IPS DF 4.7 (cell line): Measurements from ENCODE around the gene PSMB3.

Source experiments
- DNase-seq: peaks from one replicate; pipeline ENCODE4 v3.0.0-alpha.2; 2013; ENCODE audit warnings: low spot score; ENCODE audit errors: extremely low read depth

Gene PSMB3

DNA sequence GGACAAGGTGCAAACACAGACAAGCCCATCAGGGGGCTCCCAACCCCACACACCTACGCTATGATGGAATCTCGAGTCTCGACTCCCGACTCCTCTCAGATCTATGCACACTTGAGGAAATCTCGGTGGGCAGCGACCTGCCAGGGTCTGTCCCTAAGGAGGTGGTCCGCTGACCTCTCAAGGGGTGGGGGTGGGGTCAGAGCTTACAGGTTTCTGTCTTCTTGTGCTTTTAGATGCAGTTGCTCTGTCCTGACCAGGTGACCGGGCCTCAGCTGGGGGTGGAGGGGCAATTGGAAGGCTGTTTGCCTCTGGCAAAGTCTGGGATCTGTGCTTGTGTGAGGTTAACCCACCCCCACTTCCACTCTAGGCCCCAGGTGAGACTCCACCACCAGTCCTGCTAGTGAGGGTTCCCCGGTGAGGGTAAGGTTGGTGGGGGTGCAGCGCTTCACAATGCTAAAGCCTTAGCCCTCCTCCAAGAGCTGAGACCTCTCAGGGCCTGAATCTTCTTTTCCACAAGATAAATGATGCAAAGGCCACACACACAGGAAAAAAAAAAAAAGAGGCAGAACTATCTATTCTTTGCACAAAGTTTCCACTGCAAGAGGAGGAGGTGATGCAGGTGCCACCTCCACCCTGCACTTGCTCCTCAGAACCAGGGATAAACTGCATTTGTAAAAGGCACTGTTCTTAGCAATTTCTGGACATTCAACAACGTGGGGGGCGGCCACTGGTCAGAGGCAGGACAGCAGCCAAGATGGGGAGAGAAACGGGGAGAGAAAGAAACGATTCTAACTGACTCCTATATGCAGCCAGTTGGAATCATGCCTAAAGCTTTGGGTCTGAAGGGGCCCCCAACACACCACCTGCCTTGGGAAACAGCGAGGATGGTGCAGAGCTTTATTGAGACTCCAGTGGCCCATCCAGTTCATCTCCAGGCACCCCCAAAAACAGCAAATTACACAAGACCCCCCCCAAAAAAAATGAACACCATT is 18.3 kb upstream of the PSMB3 start:
- no peak for DNase-seq

DNA sequence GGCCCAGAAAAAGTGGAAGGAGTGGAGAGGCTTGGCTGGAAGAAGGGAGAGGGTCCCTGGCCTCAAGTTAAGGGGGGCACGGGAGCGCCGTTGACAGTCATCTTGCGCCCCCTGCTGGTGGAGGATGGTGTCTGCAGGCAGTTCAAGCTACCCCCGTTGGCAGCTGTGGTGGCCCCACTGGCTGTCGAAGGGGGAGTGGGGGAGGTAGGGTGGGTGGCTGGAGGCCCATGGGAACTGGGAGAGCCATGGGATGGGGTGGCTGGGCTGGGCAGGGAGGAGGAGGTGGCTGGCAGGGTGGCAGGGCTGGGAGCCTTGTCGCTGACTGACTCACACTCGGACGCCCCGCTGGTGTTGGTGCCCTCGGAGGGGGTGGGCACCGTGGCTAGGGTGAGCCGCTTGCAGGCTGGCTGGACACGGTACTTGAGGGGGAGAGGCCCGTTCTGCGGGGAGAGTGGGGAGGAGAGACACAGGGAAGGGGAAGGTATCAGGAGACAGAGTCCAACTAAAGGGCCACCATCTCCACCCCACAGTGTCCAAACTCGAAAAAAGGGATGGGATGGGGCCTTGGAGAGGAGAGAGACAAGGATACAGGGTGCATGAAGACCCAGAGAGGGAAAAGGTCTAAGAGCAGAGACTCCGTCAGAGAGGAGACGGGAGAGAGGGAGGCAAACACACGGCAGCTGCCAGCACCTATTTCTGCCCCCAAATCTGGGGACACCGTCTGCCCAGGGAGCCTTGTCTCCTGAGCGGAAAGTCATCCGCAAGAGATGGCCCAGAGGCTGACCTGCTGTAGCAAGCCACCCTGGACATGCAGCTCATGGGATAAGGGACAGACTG is 17.2 kb upstream of the PSMB3 start:
- DNase-seq: no peak

DNA sequence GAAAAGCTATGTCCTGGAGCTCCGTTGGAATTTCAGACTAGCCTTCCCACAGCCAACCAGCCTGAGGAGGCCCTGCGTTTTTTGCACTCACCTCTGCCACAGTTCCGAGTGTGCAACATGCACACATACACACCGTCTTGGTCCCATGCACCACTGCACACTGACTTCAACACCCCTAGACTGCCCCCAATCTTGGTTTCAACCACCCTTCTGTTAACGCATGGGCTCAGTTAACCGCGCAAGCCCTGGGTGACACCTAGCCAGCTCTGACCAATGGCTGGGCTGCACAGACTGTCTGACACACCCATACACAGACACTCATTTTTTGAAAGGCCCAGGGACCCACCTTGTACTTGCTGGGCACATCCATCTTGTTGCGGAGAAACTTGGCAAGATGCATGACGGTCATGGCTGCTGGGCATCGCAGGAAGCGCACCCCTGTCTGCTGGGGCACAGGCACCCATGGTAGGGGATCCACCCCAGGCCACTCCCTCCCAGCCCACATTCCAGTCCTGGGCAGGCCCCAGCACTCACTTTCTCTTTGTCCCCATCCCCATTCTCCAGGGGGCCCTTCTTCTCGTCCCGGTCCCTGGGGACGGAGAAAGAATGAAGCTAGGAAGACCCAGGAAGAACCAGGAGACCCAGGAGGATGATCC is 14.4 kb upstream of the PSMB3 start:
- no peak for DNase-seq

GRCh38 chr17:38738686-38739085 is 13.9 kb upstream of the PSMB3 start:
- DNase-seq: no peak

GRCh38 chr17:38739305-38739704 is 13.2 kb upstream of the PSMB3 start:
- DNase-seq: no peak

GRCh38 chr17:38740044-38740443 is 12.5 kb upstream of the PSMB3 start:
- no peak for DNase-seq

GRCh38 chr17:38740806-38741205 is 11.7 kb upstream of the PSMB3 start:
- DNase-seq: no peak

GRCh38 chr17:38741461-38741860 is 11.1 kb upstream of the PSMB3 start:
- no peak for DNase-seq

- no peak for DNase-seq
Observed at GRCh38 chr17:38741921-38742410, 10.6 kb upstream of the PSMB3 start.

GRCh38 chr17:38742411-38743308 is 9.9 kb upstream of the PSMB3 start:
- DNase-seq: no peak

DNA sequence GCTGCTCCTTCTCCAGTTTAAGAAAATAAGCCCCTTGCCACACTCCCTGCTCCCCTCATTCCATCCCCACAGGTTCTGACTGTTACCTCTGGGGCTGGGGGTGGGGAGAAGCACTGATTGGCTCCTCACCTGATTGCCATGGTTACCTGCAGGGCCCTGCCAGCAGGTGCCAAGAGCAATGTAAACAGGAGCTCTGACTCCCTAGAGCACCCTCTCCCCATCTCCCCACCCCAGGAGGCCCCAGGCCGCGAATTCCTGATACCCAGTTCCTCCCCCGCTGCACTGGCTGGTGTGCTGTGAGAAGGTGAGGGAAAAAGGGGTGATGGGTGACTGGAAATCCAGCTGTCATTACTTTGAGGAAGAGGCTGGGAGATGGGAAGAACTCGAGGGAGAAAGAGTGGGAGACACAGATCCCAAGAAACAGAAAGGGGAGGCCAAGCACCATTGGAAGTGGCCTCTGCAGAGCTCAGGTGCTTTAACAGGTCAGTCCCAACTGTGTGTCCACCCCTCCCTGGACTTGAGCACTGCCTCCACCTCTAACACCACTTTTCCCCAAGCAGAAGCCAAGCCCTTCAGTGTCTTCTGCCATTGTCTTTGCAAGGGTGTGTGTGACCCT is 8.9 kb upstream of the PSMB3 start:
- DNase-seq: no peak

DNA sequence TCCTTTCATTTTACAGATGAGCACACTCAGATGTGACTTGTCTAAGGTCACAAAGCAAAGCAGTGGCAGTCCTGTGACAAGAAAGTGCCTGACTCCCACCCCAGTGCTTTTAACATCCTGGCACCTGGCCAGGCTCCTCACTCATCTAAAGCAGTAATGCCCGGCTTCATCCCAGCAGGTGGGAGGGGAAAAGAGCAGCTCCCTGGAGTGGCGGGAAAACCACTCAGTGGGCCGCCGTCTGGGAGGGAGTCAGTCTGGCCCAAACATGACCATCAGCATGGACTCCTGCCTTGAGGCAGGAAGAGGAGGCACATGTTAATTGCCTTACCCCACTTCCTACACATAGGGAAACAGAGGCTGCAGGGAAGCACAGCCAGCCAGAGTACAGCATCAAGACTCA is 7.0 kb upstream of the PSMB3 start:
- DNase-seq: no peak

DNA sequence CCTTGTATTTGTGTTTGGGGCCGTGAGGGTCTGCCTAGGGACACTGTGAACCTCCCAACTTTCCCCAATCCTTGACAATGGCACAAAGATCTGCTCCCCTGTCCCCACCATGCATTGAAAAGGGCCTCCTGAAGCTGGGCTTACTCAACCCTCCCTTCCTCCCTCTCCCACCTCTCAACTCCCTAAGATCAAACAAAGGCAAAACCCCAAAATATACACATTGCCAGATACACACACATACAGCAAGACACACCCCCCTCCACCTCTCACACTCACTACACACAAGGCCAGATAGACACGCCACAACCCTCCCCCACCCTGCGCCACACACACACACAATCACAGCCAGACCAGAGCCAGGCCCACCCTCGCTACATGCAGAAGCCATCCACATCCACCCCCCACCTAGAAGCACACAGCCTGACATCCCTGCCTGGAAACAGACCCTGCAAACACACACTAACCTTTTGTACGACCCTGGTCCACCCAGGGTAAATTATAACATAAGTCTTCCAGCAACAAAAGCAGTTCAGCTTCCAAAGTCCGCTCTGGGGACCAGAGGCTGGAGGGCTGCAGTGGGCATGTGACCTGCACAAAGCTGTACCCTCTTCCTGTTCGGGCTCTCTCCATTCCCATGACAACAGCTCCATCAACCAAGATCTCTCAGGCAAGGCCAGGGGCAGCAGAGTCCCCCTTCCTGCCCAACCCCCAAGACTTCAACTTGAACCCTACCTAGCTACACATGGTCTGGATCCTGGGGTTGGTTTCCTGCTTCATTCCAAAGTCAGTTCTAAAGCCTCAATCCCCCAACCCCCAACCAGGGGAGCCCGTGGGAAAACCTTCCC is 6.3 kb upstream of the PSMB3 start:
- DNase-seq: no peak

- no peak for DNase-seq
Observed at GRCh38 chr17:38746849-38747462, 5.6 kb upstream of the PSMB3 start.

DNA sequence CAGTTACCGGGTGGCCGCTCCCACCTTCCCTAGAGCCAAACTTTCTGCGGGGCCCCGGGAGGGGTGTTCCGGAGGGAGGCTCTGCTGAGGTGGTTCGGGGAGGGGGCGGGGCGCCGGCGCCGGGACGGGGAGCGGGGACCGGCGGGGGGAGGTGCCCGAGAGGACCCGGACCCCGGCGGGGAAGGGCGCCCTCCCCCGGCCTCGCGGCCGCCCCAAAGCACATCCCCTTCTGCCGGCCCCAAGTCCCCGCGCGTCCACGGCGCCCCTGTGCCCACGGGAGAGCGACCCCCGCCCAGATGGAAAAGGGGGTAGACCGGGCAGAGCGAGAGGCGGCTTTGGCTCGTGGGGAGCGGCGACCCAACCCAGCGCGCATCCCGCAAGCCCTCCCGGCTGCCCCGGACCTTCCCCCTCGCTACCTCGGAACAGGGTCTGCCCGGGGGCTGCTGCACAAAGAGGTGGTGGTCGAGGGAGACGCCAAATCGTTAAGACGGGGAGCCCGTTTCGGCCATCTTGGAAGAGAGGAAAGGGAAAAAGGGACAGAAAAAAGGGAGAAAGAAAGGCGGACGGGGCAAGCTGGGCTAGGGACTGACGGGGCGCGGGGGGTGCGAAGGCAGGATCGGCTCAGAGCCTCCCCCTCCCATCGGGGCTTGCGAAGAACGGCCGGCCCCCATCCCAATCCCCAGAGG is 4.9 kb upstream of the PSMB3 start:
- no peak for DNase-seq

- DNase-seq: peak; percentile 89
Observed at GRCh38 chr17:38748149-38748891, 4.2 kb upstream of the PSMB3 start, which contains the start of gene PCGF2. Gene PCGF2, minus strand, starts transcription at chr17:38748336. Its CDS starts 7,934 bp downstream, at chr17:38740402.

DNA sequence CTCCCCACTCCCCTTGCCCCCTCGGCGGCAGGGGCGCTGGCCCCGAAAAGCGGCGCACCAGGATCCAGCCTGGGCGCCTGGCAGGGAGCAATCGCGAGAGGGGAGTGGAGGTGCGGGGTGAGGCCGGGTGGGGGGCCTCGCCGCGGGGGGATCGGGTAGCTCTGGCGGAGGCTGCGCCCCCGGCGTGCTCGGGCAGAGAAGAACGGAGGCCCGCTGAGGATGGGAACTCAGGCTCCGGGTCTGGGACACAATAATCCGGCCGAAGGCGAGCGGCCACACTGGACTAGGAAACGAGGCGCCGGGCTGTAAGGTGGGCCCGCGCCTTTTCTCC is 3.7 kb upstream of the PSMB3 start:
- DNase-seq: no peak
